ENCODE measurements around the gene UNC13B. TPM values are rescaled to one million over a fixed set of nuclear protein-coding genes. Genes with fewer than 3 reads are reported as not detected.

The UNC13B gene
- total RNA-seq, 1 experiment from 2014 or later, result 48.2 TPM

- H3K79me1 ChIP-seq (ENCODE audit: insufficient read depth, low read depth, low read length, poor library complexity, severe bottlenecking), result no peaks in the 10 kb centered on the region
- no CpG with 5 or more reads among the region's 1 CpG for WGBS (ENCODE audit: extremely low coverage, insufficient read length, low lambda C conversion rate)
- no peak overlapping the region for H3K18ac ChIP-seq (ENCODE audit: insufficient read length, low read depth, low read length)
- H3K36me3 Mint-ChIP-seq (ENCODE audit: insufficient read depth in 1 of 3, low read depth in 3 of 3), result no peaks in the 10 kb centered on the region
- no peak overlapping the region for H3K4me2 ChIP-seq (ENCODE audit: insufficient read depth, insufficient read length, low read length)
- no peak overlapping the region for H3K23ac ChIP-seq (ENCODE audit: insufficient read length, low read depth, low read length)
- H3K9ac ChIP-seq (ENCODE audit: extremely low read depth, insufficient read length, low read length), result no peak overlapping the region
- H3K4me1 ChIP-seq (ENCODE audit: insufficient read depth, low read length), result no peaks in the 10 kb centered on the region
- no peaks in the 10 kb centered on the region for H4K20me1 ChIP-seq (ENCODE audit: control insufficient read depth, insufficient read depth, insufficient read length)
- H2BK15ac ChIP-seq (ENCODE audit: low read depth, low read length), result no peak overlapping the region
- H3K27me3 ChIP-seq (ENCODE audit: insufficient read depth, low read length), result no peaks in the 10 kb centered on the region
- H2BK12ac ChIP-seq (ENCODE audit: insufficient read length, low read depth, low read length), result no peak overlapping the region
- no peaks in the 10 kb centered on the region for H3K23me2 ChIP-seq (ENCODE audit: insufficient read length, low read depth, low read length, poor library complexity, severe bottlenecking)
- TF ChIP-seq CTCF (conservative IDR thresholded peaks at IDR 0.05), result no peak
- H2BK120ac ChIP-seq (ENCODE audit: low read depth, low read length, poor library complexity, severe bottlenecking), result no peak overlapping the region
- no peak for DNase-seq
- H3K27ac Mint-ChIP-seq, result no peak overlapping the region
- H3K4ac ChIP-seq (ENCODE audit: low read depth, low read length), result no peak overlapping the region
- no peak overlapping the region for H4K8ac ChIP-seq (replicated peaks; ENCODE audit: insufficient read length, low read depth, low read length)
- H4K91ac ChIP-seq (ENCODE audit: insufficient read length, low read depth, low read length), result no peak overlapping the region
- no peaks in the 10 kb centered on the region for H3K9me3 ChIP-seq (ENCODE audit: control insufficient read depth, low read depth, low read length)
- H3K27me3 Mint-ChIP-seq (ENCODE audit: low read depth), result no peaks in the 10 kb centered on the region
- no peak overlapping the region for H3K56ac ChIP-seq (ENCODE audit: insufficient read length, low read depth, low read length)
- no peak overlapping the region for H2AK5ac ChIP-seq (ENCODE audit: insufficient read length, low read length)
- no peak overlapping the region for H3T11ph ChIP-seq (ENCODE audit: low read length)
- no peak overlapping the region for H2AFZ ChIP-seq (ENCODE audit: low read length)
- no peaks in the 10 kb centered on the region for H3K9me3 Mint-ChIP-seq
- no peak overlapping the region for H4K5ac ChIP-seq (ENCODE audit: insufficient read length, low read depth, low read length)
- no peak overlapping the region for H2BK20ac ChIP-seq (ENCODE audit: low read depth, low read length, poor library complexity, severe bottlenecking)
- no peaks in the 10 kb centered on the region for H3K79me2 ChIP-seq (ENCODE audit: insufficient read depth, low read length)
- no peak overlapping the region for H3K27ac ChIP-seq (ENCODE audit: insufficient read length, low read depth, low read length)
- no peak overlapping the region for H3K14ac ChIP-seq (ENCODE audit: insufficient read depth, low read length)
- H3K4me3 Mint-ChIP-seq, result no peak overlapping the region
- no peak overlapping the region for H2BK5ac ChIP-seq (ENCODE audit: insufficient read length, low read length)
- H3K4me1 Mint-ChIP-seq, result peaks cover 7% of the 10 kb centered on the region in 2 experiments
Observed at GRCh38 chr9:35340046-35340445, 178.2 kb downstream of the UNC13B start.
